HFFc6 (cell line): ENCODE measurements around the gene ADGRL2. TPM values are rescaled to one million over a fixed set of nuclear protein-coding genes. Genes with fewer than 3 reads are reported as not detected.

ENCODE experiments used
- DNase-seq: peaks from one replicate; pipeline ENCODE4 v3.0.0-alpha.2; 2018
- H3K27ac Mint-ChIP-seq: 2 replicates; pipeline ENCODE4 v1.8.0; 2020; ENCODE audit warnings: mild to moderate bottlenecking, mixed read lengths
- H3K27me3 Mint-ChIP-seq: 2 replicates; pipeline ENCODE4 v1.8.0; 2021; ENCODE audit warnings: mild to moderate bottlenecking, moderate library complexity, mixed read lengths; ENCODE audit not compliant: insufficient read depth
- H3K36me3 Mint-ChIP-seq: 2 replicates; pipeline ENCODE4 v1.8.0; 2021; ENCODE audit warnings: low read depth, mixed read lengths
- H3K4me1 Mint-ChIP-seq: 2 replicates; pipeline ENCODE4 v1.8.0; 2020; ENCODE audit warnings: low read depth, mixed read lengths
- H3K4me3 Mint-ChIP-seq: 2 replicates; pipeline ENCODE4 v1.8.0; 2020; ENCODE audit warnings: mild to moderate bottlenecking, moderate library complexity, mixed read lengths
- H3K9me3 Mint-ChIP-seq: 2 replicates; pipeline ENCODE4 v1.8.0; 2020; ENCODE audit warnings: mild to moderate bottlenecking, mixed read lengths
- long read RNA-seq: library from polyadenylated mRNA; unstranded; transcript quantifications from one replicate; pipeline ENCODE4 v2.0.0, GENCODE V29; 2019
- total RNA-seq, 6 experiments: library from RNA; stranded (reverse); fragmentation: NEBNext Ultra II Directional; extraction: Animal tissue kit (Norgen Biotek cat#: 25700); gene quantifications; 2 replicates in 1 of 6; 3 replicates in 5 of 6; pipeline ENCODE4 v1.2.3, GENCODE V29; 2021
- TF ChIP-seq, protein P1 (sequence below): fragments of 200-600 bp; sonication (generic); IDR thresholded peaks from 2 replicates; pipeline ENCODE4 v1.5.0; 2021; ENCODE audit warnings: antibody characterized with exemption, mild to moderate bottlenecking

ADGRL2 gene
- total RNA-seq = 10 to 100 TPM in 1 of 6 experiments, 1 to 10 TPM in 5; 2.1 to 11.1 (median 2.8) TPM
- long read RNA-seq, partial matches to known transcripts = 0 of 1 reads
- long read RNA-seq, other reads (novel, unspliced or antisense) = 1 of 1 reads

DNA sequence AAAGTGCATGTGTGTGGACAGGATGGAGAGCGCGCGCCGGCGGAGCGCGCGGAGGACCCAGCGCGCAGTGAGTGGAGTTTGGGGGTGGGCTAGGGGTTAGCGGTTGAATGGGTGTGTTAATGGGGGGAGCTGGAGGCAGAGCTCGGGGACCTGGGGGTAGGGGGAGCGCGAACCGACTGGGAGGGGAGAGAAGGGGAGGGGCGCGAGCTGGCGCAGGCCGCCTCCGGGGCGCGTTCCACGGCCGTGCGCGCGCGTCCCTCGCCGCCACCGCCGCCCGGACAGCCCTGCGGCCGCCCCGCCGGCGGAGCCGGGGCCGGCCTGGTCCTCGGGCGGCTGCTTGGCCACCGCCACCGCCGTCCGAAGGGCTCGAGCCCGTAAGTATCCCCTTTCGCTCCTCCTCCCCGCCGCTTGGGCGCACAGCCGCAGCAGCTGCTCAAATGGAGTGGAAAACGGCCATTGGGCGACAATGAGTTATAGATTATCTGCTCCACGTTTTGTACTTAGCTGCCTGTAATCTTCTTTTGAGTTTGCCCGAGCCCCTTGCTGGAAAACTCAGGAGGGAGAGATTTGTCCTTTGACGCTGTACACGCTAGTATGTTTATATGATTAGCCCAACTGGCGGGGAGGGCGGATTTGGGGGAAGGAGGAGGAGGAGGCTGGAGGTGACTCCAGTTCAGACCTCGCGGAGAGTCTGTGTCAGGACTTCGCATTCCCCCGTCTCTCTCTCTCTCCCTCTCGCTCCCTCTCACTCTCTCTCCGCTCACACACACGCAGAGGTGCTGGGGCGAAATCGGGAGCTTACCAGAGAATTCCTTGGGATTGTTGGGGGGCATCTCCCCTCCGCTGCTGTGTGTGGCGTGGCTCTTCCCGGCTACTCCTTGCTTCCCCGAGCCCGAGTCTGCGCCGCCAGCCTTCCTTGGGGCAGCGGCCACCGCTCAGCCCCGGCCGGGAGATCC lies at the start of gene ADGRL2:
Gene ADGRL2 (plus strand): TSS at position 240 of the 956 bp plus-strand sequence. CDS start 36,051 bp downstream, outside the sequence.
- Mint-ChIP-seq H3K9me3 (no peaks in the 10 kb centered on the region), H3K4me3 (peak within 1 kb of the TSS; percentile 95), H3K4me1 (peaks cover 22% of the 10 kb centered on the region), H3K36me3 (no peaks in the 10 kb centered on the region), H3K27ac (peak within 1 kb of the TSS; percentile 66; the same call in 1 of the 2 replicates), H3K27me3 (peaks cover 23% of the 10 kb centered on the region)
- peak; percentile 72 for DNase-seq
- TF ChIP-seq, protein P1, sequence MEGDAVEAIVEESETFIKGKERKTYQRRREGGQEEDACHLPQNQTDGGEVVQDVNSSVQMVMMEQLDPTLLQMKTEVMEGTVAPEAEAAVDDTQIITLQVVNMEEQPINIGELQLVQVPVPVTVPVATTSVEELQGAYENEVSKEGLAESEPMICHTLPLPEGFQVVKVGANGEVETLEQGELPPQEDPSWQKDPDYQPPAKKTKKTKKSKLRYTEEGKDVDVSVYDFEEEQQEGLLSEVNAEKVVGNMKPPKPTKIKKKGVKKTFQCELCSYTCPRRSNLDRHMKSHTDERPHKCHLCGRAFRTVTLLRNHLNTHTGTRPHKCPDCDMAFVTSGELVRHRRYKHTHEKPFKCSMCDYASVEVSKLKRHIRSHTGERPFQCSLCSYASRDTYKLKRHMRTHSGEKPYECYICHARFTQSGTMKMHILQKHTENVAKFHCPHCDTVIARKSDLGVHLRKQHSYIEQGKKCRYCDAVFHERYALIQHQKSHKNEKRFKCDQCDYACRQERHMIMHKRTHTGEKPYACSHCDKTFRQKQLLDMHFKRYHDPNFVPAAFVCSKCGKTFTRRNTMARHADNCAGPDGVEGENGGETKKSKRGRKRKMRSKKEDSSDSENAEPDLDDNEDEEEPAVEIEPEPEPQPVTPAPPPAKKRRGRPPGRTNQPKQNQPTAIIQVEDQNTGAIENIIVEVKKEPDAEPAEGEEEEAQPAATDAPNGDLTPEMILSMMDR = no peak

DNA sequence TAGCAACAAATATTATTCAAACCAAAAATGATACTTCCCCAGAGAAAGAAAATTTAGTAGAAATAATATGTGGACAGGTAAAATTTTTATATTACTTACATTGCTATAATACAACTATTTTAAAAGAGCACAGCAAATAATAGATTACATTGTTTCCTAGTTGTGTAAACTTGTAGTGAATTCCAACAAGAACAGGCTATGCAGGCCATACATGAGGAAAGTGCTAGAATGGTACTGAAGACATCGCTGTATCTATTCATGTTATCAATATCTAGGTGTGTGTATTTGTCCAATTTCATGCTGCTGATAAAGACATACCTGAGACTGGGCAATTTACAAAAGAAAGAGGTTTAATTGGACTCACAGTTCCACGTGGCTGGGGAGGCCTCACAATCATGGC lies 47.9 kb upstream of the ADGRL2 start:
- no peaks in the 10 kb centered on the region for H3K9me3 Mint-ChIP-seq
- H3K27me3 Mint-ChIP-seq = peaks cover 2% of the 10 kb centered on the region
- TF ChIP-seq, protein P1 = no peak
- no peaks in the 10 kb centered on the region for H3K36me3 Mint-ChIP-seq
- H3K27ac Mint-ChIP-seq = no peak overlapping the region
- DNase-seq = no peak
- peaks cover 7% of the 10 kb centered on the region for H3K4me1 Mint-ChIP-seq
- H3K4me3 Mint-ChIP-seq = no peak overlapping the region

DNA sequence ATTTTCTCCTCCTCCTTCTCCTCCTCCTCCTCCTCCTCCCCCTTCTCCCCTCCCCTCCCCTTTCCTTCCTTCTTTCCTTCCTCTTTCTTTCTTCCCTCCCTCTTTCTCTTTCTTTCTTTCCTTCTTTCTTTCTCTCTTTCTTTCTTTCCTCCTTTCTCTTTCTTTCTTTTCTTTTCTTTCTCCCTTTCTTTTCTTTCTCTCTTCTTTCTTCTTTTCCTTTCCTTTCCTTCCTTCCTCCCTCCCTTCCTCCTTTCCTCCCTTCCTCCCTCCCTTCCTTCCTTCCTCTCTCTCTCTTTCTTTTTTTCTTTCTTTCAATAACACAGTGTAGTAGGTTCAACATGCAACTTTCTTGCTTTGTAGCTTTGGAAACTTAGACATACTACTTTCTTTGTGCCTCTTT lies 46.3 kb upstream of the ADGRL2 start:
- Mint-ChIP-seq H3K36me3 (no peaks in the 10 kb centered on the region), H3K4me1 (peaks cover 12% of the 10 kb centered on the region), H3K9me3 (no peaks in the 10 kb centered on the region), H3K27me3 (peaks cover 2% of the 10 kb centered on the region), H3K4me3 (no peak overlapping the region), H3K27ac (no peak overlapping the region)
- DNase-seq = no peak
- TF ChIP-seq, protein P1 = no peak

DNA sequence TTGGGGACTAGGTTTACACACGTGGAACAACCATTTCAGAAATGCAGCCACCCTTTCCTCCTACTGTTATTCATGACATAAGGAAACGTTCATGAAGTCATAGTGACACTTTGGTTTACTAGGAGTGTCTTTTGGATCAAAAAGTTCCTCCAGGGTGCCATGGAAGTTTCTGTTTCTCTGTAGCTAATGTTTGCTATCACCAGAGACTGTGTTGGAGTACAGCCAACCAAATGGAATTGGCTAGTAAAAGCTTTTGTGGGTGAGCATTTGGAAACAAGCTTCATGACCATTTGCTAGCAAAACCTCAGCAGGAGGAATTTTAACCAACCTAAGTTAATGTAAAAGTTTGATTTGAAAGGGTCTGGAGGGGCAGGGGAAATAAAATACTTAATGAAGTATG lies 43.9 kb upstream of the ADGRL2 start:
- TF ChIP-seq, protein P1 = no peak
- Mint-ChIP-seq H3K27ac (no peak overlapping the region), H3K4me3 (no peak overlapping the region), H3K9me3 (no peaks in the 10 kb centered on the region), H3K4me1 (peaks cover 23% of the 10 kb centered on the region), H3K36me3 (no peaks in the 10 kb centered on the region), H3K27me3 (no peaks in the 10 kb centered on the region; the same call in 1 of the 2 replicates)
- peak; percentile 0 for DNase-seq

DNA sequence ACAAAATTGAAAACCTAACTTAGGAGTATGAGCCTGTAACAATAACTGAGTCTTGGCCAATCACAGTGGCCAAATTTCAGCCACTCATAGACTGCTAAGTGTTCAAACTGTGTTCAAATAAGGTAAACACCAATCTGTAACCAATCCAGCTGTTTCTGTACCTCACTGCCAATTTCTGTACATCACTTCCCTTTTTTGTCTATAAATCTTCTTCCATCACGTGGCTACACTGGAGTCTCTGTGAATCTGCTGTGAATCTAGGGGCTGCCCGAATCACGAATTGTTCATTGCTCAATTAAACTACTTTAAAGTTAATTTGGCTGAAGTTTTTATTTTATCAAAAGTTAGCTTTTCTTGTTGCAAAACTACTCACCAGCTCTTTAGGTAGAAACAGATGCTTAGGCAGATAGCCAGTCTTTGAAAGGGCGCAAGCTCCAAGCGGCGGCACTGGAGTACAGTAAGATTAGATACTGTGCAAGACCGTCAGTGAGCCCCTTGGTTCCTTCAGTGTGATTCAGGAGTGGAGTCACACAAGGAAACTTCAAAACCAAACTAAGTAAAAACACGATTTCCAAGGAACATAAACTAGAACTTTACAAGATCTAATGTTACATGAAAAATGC lies 43.2 kb upstream of the ADGRL2 start:
- no peak for DNase-seq
- TF ChIP-seq, protein P1 = no peak

More for the DNA sequence above, 43.2 kb upstream of the ADGRL2 start:
- Mint-ChIP-seq H3K4me1 (peaks cover 23% of the 10 kb centered on the region), H3K4me3 (no peak overlapping the region), H3K36me3 (no peaks in the 10 kb centered on the region), H3K27me3 (no peaks in the 10 kb centered on the region; the same call in 1 of the 2 replicates), H3K9me3 (no peaks in the 10 kb centered on the region), H3K27ac (no peak overlapping the region)
